Stomach smooth muscle (tissue), 2 donors: Measurements from ENCODE around the gene OR51B2.

ENCODE experiments used
- H3K27ac ChIP-seq: one replicate; pipeline ENCODE4 v1.7.0; 2013; ENCODE audit warnings: mild to moderate bottlenecking, low read length, inconsistent platforms
- H3K27me3 ChIP-seq, 2 donors: one replicate each; pipeline ENCODE4 v1.7.0; 2013; ENCODE audit warnings: low read length in 2 of 2; ENCODE audit not compliant: insufficient read depth in 2 of 2, control insufficient read depth in 1 of 2
- H3K36me3 ChIP-seq, 2 donors: one replicate each; pipeline ENCODE4 v1.7.0; 2013; ENCODE audit warnings: low read length in 2 of 2; ENCODE audit not compliant: control insufficient read depth in 2 of 2, insufficient read depth in 2 of 2
- H3K4me1 ChIP-seq: one replicate; pipeline ENCODE4 v1.7.0; 2013; ENCODE audit warnings: low read length; ENCODE audit not compliant: control insufficient read depth, insufficient read depth
- H3K4me3 ChIP-seq, 2 donors: one replicate each; pipeline ENCODE4 v1.7.0; 2013; ENCODE audit warnings: low read length in 2 of 2
- H3K9ac ChIP-seq, 2 donors: one replicate each; pipeline ENCODE4 v1.7.0; 2013; ENCODE audit warnings: low read length in 2 of 2, mild to moderate bottlenecking in 1 of 2
- H3K9me3 ChIP-seq, 2 donors: one replicate each; pipeline ENCODE4 v1.7.0; 2013; ENCODE audit warnings: low read length in 2 of 2; ENCODE audit not compliant: control insufficient read depth in 2 of 2
- donor health status: healthy.
- donor health status: Pancreatic carcinoma.

Gene OR51B2

GRCh38 chr11:5283086-5283485 is 41.0 kb downstream of the OR51B2 start:
- no peak overlapping the region for H3K9ac ChIP-seq
- H3K4me3 ChIP-seq, result no peak overlapping the region
- no peaks in the 10 kb centered on the region for H3K27me3 ChIP-seq
- H3K27ac ChIP-seq, result no peak overlapping the region
- H3K4me1 ChIP-seq, result no peaks in the 10 kb centered on the region
- no peaks in the 10 kb centered on the region for H3K9me3 ChIP-seq
- no peaks in the 10 kb centered on the region for H3K36me3 ChIP-seq

GRCh38 chr11:5282628-5283027 is 41.5 kb downstream of the OR51B2 start:
- Histone ChIP-seq H3K27me3 (no peaks in the 10 kb centered on the region), H3K4me1 (no peaks in the 10 kb centered on the region), H3K9me3 (no peaks in the 10 kb centered on the region), H3K27ac (no peak overlapping the region), H3K9ac (no peak overlapping the region), H3K36me3 (no peaks in the 10 kb centered on the region), H3K4me3 (no peak overlapping the region)

- Histone ChIP-seq H3K9ac (no peak overlapping the region), H3K9me3 (no peaks in the 10 kb centered on the region), H3K27ac (no peak overlapping the region), H3K36me3 (no peaks in the 10 kb centered on the region), H3K27me3 (no peaks in the 10 kb centered on the region), H3K4me3 (no peak overlapping the region), H3K4me1 (no peaks in the 10 kb centered on the region)
Observed at GRCh38 chr11:5281596-5281995, 42.5 kb downstream of the OR51B2 start.

- H3K9ac ChIP-seq, result no peak overlapping the region
- no peaks in the 10 kb centered on the region for H3K9me3 ChIP-seq
- H3K4me3 ChIP-seq, result no peak overlapping the region
- H3K27ac ChIP-seq, result no peak overlapping the region
- H3K36me3 ChIP-seq, result no peaks in the 10 kb centered on the region
- H3K4me1 ChIP-seq, result no peaks in the 10 kb centered on the region
- no peaks in the 10 kb centered on the region for H3K27me3 ChIP-seq
Observed at GRCh38 chr11:5280582-5281102, 43.5 kb downstream of the OR51B2 start.

GRCh38 chr11:5279471-5280090 is 44.5 kb downstream of the OR51B2 start:
- H3K4me3 ChIP-seq, result no peak overlapping the region
- no peaks in the 10 kb centered on the region for H3K36me3 ChIP-seq
- no peak overlapping the region for H3K27ac ChIP-seq
- no peaks in the 10 kb centered on the region for H3K27me3 ChIP-seq
- H3K9me3 ChIP-seq, result no peaks in the 10 kb centered on the region
- H3K4me1 ChIP-seq, result no peaks in the 10 kb centered on the region
- H3K9ac ChIP-seq, result no peak overlapping the region

- H3K4me3 ChIP-seq, result no peak overlapping the region
- no peaks in the 10 kb centered on the region for H3K9me3 ChIP-seq
- no peak overlapping the region for H3K9ac ChIP-seq
- no peaks in the 10 kb centered on the region for H3K27me3 ChIP-seq
- no peaks in the 10 kb centered on the region for H3K4me1 ChIP-seq
- H3K36me3 ChIP-seq, result no peaks in the 10 kb centered on the region
- H3K27ac ChIP-seq, result no peak overlapping the region
Observed at GRCh38 chr11:5277807-5278382, 46.2 kb downstream of the OR51B2 start.

- H3K9ac ChIP-seq, result no peak overlapping the region
- H3K27me3 ChIP-seq, result no peaks in the 10 kb centered on the region
- H3K27ac ChIP-seq, result no peak overlapping the region
- no peaks in the 10 kb centered on the region for H3K36me3 ChIP-seq
- no peaks in the 10 kb centered on the region for H3K4me1 ChIP-seq
- no peak overlapping the region for H3K4me3 ChIP-seq
- no peaks in the 10 kb centered on the region for H3K9me3 ChIP-seq
Observed at GRCh38 chr11:5276697-5277096, 47.4 kb downstream of the OR51B2 start.

- Histone ChIP-seq H3K27me3 (no peaks in the 10 kb centered on the region), H3K4me3 (no peak overlapping the region), H3K9ac (no peak overlapping the region), H3K36me3 (no peaks in the 10 kb centered on the region), H3K9me3 (no peaks in the 10 kb centered on the region), H3K27ac (no peak overlapping the region), H3K4me1 (no peaks in the 10 kb centered on the region)
Observed at GRCh38 chr11:5275369-5276110, 48.6 kb downstream of the OR51B2 start.

GRCh38 chr11:5274395-5274794 is 49.7 kb downstream of the OR51B2 start:
- Histone ChIP-seq H3K36me3 (no peaks in the 10 kb centered on the region), H3K9me3 (no peaks in the 10 kb centered on the region), H3K27me3 (no peaks in the 10 kb centered on the region), H3K4me1 (no peaks in the 10 kb centered on the region), H3K9ac (no peak overlapping the region), H3K4me3 (no peak overlapping the region), H3K27ac (no peak overlapping the region)
